NCI-H187 (cell line): ENCODE measurements around the gene WNT9A.

Experiments used
- DNase-seq, 2 experiments: peaks; one replicate each; lab custom pipeline; 2025; lab: John Stamatoyannopoulos, UW

Gene WNT9A

DNA sequence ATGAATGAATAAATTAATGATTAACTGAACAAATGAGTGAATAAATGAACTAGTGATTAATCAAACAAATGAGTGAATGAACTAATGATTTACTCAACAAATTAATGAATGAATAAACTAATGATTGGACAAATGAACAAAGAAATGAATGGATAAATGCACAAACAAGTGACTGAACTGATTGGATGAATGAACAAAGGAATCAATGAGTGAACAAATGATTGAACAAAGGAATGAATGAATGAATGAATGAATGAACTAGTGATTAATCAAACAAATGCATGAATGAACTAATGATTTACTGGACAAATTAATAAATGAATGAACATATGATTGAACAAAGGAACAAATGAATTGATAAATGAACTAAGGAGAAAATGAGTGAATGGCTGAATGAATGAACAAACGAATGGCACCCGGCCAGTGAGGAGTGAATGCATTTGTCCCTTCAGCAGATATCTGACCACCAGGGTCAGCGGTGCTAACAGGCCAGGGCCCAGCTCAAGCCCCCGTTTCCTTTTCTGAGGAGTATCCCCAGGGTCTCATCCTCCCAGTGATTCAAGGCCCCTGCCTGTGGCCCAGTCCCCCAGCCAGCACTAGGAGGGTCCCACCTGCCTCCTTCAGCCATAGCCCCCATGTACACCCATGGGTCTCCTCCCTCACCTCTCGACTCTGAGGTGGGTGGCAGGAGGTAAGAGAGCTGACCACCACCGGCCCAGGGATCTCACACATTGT lies 49.9 kb downstream of the WNT9A start:
- DNase-seq: no peak

DNA sequence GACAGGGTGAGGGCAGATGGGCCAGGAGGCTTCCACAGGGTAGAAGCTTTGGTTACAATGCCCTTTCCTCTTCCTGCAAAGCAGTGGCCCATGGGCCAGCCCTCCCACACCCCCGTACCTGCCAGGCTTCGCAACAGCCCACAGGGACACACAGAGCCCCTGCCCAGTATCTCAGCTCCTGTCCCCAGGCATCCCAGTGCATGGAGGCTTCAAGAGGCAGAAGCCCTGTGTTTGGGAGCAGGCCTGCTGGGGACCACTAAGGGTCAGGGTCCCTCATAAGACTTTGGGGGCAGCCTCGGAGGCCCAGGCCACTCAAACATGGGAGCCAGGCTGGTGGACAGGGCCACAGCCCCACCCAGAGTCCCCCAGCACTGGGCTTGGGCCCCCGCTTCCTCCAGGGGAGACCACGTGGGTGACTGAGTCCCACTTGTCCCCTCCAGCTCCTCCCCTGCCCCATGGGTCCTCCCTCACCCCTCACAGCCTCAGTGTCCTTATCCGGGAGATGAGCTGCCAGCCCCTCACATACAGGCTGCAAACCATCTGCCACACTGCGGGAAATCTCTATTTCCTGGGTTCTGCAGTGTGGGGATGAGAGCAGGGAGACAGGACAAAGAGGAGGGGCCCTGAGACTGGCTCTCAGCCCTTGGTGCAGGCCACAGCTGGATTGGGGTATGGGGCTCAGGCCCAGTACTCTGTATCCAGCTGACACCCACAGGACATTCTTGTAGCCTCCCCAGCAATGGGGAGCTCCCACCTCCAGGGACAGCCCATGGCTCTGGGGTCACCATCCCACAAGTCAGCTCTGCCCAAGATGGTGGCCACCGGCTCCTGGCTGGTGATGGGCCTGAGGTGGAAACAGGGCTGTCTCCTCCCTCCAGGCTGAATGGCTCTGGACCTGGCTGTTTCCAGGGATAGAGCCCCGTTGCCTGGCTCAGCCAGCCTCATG lies 50.7 kb downstream of the WNT9A start:
- no peak for DNase-seq

DNA sequence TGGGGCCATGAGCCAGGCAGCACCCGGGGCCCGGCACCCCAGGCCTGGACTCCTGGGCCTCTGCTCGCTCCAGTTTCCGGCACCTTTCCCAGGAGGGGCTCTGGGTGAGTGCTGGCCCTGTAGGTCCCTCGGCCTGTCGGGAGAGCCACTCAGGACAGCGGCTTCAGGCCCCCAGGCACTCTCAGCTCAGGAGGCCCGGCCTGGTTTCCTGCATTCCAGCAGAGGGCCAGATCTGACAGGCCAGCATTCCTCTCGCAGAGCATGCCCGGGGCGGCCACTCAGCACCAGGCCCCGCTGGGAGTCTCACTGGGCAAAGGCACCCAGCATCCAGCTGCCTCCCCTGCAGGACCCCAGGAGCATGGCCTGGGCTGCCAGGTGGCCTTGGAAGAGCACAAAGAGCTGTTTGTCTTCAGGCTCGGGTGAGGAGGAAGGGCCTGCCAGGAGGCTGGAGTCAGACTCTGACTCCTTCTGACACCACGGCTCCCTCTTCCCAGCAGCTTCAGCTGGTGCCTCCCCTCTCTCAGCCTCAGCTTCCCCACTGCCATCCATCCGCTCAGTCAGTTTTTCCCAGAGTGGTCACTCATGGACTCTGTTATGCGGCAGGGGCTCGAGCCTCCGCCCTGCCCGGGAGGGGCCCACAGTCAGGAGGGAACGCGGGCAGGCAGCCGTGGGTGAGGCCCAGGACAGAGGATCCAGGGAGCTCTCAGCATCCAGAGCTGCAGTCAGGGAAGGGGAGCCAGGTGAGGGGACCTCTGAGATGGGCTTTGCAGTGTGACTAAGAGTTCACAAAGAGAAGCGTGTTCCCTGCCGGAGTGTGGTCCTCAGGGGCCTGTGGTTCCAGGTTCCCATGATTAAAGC lies 51.7 kb downstream of the WNT9A start:
- DNase-seq: no peak

DNA sequence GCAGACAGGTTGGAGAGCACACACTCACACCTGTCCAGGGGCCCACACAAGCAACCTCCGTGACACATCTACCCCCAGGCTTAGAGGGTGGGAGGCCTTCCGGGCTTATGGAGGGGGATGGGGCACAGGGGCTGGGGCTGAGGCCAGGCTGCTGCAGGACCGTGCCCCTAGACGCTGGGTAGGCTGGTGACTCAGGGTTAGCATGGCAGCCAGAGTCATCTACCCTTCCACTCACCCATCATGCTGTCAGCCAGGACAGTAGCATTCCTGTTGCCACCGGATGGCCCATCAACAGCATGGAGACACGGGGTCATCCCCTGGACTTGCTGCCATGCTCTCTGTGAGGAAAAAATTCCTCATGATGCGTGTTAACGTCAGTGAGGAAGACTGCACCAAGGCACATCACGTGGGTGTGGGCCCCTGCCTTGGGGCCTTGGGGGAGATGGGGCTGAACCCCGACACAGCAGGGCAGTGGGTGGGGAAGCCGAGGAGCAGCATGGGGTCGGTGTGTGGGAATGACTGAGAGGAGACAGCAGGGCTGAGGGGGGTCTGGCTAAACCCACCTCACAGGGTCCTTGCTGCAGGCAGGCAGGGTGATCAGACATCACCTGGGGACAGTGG lies 52.8 kb downstream of the WNT9A start:
- no peak for DNase-seq

DNA sequence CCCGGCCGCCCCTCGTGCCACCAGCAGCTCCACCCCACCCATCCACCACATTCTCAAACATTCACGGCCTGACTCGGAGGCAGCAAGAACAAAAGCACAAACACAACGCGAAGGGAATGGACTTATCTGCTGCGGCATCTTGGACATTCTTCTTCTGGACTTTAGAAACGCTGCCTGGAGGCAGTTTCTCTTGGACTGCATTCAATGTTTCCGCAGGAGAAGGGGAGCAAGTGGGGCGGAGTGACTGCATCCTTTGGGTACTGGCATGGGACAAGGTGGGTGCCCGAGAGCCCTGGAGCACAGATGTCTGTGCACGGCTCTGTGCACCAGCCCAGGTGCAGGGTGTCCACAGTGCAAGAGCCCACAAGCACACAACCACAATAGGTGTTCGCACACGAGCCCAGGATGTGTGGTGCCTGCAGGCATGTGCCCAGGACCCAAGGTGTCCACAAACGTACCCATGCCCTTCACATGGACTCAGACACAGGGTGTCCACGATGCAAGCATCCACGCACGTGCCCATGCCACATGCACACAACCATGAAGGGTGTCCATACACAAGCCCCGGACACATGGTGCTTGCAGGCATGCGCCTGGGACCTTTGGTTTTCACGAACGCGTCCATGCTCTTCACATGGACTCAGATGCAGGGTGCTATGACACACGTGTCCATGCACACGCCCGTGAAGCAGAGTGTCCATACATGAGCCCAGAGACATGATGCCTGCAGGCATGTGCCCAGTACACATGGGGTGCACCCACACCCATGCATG lies 53.6 kb downstream of the WNT9A start:
- DNase-seq: no peak

DNA sequence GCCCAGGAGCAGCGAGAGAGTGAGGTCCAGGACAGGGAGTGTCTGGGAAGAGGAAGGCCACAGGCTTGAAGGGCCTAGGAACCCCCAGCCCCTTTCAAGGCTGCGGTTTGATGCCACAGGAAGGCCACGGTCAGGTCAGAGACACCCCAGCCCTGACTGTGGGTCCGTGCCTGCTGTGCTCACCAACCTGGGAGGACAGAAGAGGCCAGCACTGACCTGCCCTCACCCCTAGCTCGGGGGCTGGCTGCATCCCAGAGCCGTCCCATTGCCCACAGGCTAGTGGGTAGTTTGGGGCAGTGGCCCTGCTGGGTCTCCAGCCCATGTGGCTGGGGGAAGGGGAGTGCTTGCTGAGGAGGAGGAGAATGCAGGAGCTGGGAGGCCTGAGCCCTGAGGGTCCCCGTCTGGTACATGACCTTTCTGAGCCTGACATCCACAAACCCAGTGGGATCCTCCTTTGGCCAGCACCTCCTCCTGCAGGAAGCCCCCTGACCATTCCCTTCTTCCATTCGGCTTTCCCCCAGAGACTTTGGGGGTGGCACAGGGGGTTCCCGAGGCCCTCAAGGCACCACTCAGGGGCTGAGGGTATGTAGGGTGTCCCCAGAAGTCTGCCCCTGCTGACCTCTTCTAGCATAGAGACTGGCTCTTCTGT lies 54.3 kb downstream of the WNT9A start:
- DNase-seq: no peak

DNA sequence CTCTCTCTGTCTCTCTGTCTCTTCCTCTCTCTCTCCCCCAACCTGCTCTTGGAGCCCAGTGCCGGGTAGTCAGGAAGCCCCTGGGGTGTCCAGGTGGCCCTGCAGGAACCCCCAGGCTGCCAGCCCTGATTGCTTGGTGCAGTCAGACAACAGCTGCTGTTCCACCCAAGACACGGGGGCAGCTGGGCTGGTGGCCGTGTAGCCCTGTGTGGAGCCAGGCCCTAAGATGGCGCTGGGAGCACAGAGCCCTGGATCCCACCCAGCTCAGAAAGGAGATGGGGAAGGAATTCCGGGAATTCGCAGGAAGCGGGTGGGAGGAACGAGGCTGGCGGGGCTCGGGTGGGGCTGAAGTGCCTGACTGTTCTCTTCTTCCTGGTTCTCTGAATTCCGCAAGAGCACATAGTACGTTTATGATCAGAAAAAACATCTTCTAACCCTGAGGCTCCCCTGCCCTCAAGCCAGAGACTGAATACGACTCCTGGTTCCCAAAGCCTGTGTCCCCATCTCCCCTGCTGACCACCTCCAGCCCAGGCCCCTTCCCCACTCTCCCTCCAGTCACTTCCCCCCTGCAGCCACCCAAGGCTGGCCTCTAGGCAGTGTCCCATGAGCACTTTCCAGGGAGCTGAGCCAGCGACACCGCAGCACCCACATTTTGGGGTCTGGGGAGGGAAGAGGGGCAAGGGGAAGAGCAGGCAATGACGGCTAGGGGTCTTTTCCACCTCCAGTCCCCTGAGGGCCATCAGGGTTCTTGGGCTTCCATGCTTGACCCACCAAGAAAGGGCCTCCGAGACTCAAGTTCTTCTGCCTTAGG lies 55.0 kb downstream of the WNT9A start:
- no peak for DNase-seq

DNA sequence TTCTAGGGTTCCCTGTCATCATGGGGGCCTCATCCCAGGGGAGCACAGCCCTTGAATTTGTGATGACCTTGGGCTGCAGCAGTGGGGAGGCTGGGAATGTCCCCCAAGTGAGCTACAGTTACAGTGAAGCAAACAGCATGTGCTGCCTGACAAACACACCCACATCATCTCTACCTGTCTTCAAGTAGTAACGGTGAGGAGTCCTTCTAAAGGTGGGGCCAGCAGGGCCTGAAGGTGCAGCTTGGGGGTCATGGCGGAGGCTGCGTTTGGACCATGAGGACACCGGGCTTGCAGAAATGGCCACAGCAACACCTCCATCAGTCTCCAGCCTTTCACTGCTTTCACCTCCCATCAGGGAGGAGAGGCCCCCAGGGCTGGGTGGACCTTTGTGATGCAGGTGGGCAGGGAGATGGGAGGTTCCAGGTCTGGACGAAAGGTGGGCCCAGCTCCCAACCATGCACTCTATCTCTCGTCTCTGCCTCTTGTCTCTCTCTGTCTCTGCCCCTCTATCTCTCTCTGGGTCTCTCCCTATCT lies 55.7 kb downstream of the WNT9A start:
- no peak for DNase-seq

DNA sequence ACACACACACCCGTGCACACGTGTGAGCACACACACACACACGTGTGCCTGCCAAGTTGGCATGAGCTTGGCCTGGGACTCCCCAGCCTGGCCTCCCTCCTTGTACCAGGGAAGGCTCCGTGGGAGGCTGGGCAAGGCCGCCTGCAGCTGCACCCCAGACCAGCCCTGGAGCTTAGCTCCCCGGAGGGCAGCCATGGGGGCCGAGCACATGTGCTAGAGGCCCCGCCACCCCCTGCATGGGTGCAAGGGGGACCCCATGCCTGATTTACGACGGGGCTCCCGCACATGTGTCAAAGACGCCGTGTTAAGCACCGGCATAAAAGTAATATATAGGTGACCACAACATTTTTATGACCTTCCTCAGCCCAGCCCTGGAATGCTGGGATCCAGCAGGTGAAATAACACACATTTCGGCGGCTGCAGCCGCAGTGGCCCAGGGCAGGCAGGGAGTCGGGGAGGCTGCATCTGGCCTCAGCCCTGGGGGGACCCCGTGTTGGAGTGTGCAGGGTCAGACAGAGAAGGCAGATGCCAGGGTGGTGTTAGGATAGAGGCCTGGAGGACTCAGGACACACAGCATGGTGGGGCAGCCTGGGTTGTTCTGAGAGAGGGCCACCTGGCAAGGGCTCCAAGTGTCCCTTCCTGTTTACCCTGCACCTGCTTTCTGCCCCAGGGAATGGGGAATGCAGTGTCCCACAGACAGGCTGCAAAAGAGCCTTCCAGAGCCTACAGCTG lies 56.3 kb downstream of the WNT9A start:
- no peak for DNase-seq

DNA sequence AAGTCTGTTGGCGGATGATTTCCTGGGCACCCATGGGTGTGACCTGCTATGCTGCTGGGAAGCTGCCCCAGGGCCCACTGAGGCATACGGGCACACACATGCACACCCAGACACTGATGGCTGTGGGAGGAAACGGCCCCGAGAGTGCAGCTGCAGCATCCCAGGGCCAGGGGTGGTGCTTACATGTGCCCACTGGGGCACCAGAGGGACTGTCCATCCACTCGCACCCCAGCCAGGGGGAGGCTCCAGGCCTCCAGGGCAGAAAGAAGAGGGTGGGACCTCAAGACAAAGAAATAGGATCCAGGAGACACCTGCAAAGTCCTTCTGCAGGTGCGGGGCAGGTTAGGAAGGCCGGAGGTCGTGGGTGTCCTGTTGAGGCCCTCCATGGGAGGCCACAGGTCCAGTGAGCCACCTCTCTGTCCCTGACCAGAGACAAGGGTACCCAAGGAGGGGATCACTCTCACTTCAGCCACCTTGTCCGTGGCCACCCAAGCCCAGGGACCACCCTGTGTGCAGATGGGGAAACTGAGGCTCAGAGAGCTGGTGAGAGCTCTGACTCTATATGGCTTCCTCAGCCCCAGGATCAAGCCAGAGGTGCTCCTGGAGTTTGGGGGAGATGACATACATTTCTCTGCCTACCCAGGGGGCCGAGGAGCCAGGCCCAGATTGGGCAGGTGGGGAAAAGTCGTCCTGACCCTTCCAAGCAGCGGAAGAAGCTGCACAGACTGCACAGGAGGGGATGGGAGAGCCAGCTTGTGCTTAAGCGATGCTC lies 57.1 kb downstream of the WNT9A start:
- DNase-seq: no peak

DNA sequence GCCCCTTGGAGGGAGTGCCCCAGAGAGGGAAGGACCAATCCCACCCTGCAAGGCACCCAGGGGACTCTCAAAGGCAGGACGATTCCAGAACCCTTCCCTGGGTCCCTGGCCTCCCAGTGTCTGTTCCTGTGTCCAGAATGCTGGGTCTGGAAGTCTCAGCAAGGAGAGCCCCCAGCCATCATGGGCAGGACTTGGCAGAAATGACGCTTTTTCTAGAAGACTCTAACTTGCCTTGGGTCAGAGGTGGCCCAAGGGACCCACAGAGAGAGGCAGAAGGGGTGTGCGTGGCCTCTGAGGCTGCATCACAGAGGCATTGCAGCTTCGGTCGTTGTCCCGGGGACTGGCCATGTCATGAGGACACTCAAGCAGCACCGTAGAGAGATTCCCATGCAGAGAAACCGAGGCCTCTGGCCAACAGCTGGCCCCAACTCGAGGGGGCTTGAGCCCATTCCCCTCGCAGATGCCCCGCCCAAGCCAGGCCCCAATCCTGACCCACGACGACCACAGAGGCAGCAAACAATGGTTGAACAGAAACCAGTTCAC lies 57.8 kb downstream of the WNT9A start:
- no peak for DNase-seq

DNA sequence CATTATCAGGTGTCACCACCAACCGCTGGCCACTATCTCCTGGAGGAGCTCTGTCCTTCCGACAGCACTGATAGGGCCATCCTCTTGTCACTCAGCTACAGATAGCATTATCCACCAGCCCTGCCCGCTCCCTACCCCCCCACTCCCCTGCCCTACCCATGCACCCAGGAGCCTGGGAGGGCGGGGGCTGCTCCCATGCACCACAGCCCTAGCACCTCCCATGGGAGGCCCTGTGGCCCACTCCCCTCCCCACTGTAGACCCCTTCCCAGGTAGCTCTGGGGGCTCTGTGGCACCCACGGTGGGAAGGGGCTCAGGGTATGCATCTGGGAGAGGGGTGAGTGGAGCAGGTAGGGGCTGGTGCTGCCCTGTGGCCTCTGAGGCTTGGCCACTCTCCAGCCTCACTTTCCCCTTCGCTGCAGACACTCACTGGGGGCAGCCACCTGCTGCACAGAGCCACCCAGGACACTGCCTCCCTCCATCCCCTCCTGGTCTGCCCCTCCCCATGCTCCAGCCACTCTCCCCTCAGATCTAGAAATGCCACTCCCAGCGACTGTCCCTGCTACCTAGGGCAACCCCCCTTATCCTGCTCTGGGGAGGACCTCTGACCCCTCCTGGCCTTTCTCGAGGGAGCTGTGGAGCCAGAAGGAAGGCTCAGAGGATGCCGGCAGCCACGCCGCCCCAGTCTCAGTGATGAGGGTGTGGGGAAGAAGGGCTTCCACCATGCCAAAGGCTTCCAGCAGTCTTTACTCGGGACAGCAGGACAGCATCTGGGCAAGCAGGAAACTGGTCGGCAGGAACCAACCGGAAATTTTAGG lies 58.5 kb downstream of the WNT9A start:
- no peak for DNase-seq

DNA sequence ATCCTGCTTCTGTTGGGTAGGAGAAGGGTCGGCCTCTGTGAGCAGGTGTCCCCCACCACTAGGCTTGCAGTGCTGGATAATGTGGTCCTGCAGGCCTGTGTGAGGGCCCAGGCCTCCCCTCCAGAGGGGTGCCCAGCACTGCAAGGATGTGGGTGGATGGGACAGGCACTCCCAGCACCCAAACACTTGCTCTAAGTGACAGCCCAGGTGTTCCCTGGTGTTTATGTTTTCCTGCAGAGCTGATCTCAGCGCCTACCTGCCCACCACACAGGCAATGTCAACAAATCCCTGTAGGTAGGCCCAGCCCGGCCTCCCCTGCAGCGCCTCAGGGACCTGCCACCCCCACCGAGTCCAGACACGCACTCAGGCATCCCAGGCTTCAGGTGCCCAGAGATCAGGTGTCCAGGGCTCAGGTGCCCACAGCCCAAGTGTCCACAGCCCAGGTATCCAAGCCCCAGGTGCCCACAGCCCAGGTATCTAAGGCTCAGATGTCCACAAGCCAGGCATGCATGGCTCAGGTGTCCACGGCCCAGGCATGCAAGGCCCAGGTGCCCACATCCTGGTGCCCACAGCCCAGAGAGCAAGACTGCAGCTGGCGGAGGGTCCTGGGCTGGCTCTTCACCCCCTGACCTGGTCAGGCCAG lies 59.2 kb downstream of the WNT9A start:
- DNase-seq: no peak

DNA sequence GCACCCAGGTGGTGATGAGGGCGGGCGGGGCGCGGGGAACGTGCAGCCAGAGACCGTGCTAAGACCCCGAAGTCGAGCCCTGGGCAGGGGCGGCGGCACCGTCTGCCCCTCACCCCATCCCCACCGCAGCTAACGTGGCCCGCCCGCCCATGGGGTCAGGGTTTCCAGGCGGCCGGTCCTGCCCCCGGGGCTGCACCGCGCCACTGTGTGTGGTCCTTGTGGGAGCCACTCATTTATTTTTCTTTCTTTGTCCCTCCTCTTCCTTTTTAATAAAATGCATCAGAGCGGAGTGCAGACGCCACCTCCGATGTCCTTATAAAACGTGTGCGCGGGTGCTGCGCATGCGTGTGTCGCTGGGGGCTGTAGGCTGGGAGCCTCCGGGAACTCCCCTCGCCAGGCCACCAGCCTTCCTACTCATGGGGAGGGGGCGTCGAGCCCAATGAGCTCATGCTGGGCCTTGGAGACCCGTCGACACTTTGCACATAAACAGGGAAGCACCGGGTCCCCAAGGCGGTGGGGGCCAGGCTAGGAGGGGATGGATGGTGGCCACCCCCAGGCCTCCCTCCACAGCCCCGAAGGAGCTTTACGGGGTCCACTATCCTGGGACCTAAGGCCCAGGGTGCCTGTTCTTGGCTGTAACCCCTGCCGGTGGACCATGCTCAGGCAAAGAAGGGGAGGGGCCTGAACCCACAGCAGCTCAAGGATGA lies 59.9 kb downstream of the WNT9A start:
- DNase-seq: no peak

DNA sequence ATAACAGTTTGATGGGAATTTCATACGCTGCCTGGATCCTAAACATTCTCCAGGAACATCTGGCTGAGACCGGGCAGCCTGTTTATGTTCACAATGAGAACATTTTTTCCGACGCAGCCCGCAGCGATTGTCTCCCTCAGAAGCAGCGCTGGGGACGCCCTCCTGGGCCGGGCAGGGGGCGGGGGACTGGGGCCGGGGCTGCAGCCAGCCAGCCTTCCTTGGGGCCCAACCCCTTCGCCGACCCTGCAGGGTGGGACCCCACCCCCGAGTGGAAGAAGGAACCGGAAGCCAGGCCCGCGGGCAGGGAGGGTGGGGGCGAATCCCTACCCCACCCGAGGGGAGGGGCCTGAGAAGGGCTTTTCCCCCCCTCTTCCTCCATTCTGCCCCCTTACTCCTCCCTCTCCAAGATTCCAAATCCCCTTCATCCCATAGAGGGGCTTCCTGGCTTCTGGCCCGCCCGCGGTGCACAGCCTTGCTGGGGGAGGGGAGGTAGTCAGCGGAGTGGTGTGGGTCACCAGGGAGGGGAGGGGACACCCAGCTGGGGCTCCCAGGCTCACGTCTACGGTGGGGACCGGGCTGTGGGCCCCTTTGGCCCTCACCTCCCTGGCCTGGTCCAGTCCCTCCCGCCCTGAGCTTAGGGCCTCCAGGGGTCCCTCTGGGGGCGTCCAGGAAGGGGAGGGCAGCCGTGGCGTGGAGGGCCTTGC lies 60.6 kb downstream of the WNT9A start:
- DNase-seq: no peak
